ENCODE measurements around the gene ARHGEF25. TPM values are rescaled to one million over a fixed set of nuclear protein-coding genes. Genes with fewer than 3 reads are reported as not detected.
"Not testable (repeated sequence)": the region's sequence is repeated elsewhere in the genome, so short reads cannot be mapped to it uniquely, and the experiment has no call there.

ARHGEF25 gene
- polyA plus RNA-seq, 1 experiment: 26.0 TPM

GRCh38 chr12:57632073-57632957, 21.1 kb downstream of the ARHGEF25 start:
- TF ChIP-seq CTCF (IDR thresholded peaks at IDR 0.05; ENCODE audit: insufficient read depth, low read depth, low read length): no peak
- ChIA-PET POLR2A (no interaction called here), CTCF (interaction anchor here (0.6 to 17.5 kb wide), 25 partner anchors 9 to 342 kb away, joined by 3 to 257 read pairs (median 4); partner anchors contain the start of gene PIP4K2C)
- H3K36me3 ChIP-seq (ENCODE audit: control insufficient read depth, insufficient read depth, low read length): no peaks in the 10 kb centered on the region
- DNase-seq (ENCODE audit: low read depth): no peak
- peak overlapping the region; percentile 49 for H3K4me3 ChIP-seq (ENCODE audit: low read depth, low read length)
- H3K27me3 ChIP-seq (ENCODE audit: control insufficient read depth, insufficient read depth, low read length): peaks cover 16% of the 10 kb centered on the region

- Histone ChIP-seq H3K4me3 (ENCODE audit: low read depth, low read length) (peak within 1 kb of the TSS; percentile 49), H3K27me3 (ENCODE audit: control insufficient read depth, insufficient read depth, low read length) (peaks cover 14% of the 10 kb centered on the region), H3K36me3 (ENCODE audit: control insufficient read depth, insufficient read depth, low read length) (no peaks in the 10 kb centered on the region)
- no peak for DNase-seq (ENCODE audit: low read depth)
- peak; percentile 87 for TF ChIP-seq CTCF (IDR thresholded peaks at IDR 0.05; ENCODE audit: insufficient read depth, low read depth, low read length)
- CTCF ChIA-PET: interaction anchor here (0.6 to 17.5 kb wide), 26 partner anchors 7 to 343 kb away, joined by 3 to 257 read pairs (median 4); partner anchors contain the start of gene PIP4K2C
- POLR2A ChIA-PET: no interaction called here
Observed at GRCh38 chr12:57632958-57633840, 22.0 kb downstream of the ARHGEF25 start, which contains the start of gene B4GALNT1. TSS of gene B4GALNT1 (minus strand) at chr12:57633201. CDS start at chr12:57632132, 1,069 bp downstream.

- CTCF ChIA-PET: interaction anchor here (1.9 to 4.0 kb wide), 2 partner anchors 54 to 178 kb away, joined by 11 to 35 read pairs; partner anchors contain the start of gene GLI1
- POLR2A ChIA-PET: not testable (repeated sequence)
Observed at GRCh38 chr12:57636731-57637130, 25.5 kb downstream of the ARHGEF25 start.

GRCh38 chr12:57637364-57637763, 26.1 kb downstream of the ARHGEF25 start:
- no peak for DNase-seq (ENCODE audit: low read depth)
- Histone ChIP-seq H3K27me3 (ENCODE audit: control insufficient read depth, insufficient read depth, low read length) (peaks cover 9% of the 10 kb centered on the region), H3K4me3 (ENCODE audit: low read depth, low read length) (no peak overlapping the region), H3K36me3 (ENCODE audit: control insufficient read depth, insufficient read depth, low read length) (no peaks in the 10 kb centered on the region)
- TF ChIP-seq CTCF (IDR thresholded peaks at IDR 0.05; ENCODE audit: insufficient read depth, low read depth, low read length): no peak
- ChIA-PET CTCF (interaction anchor here (0.6 to 4.0 kb wide), 5 partner anchors 10 to 179 kb away, joined by 3 to 35 read pairs (median 4); partner anchors contain the start of gene GLI1), POLR2A (no interaction called here)

More at GRCh38 chr12:57636731-57637130, 25.5 kb downstream of the ARHGEF25 start:
- DNase-seq (ENCODE audit: low read depth); H3K36me3 ChIP-seq (ENCODE audit: control insufficient read depth, insufficient read depth, low read length); H3K4me3 ChIP-seq (ENCODE audit: low read depth, low read length); H3K27me3 ChIP-seq (ENCODE audit: control insufficient read depth, insufficient read depth, low read length): not testable (repeated sequence)

- DNase-seq (ENCODE audit: low read depth): no peak
- H3K36me3 ChIP-seq (ENCODE audit: control insufficient read depth, insufficient read depth, low read length): no peaks in the 10 kb centered on the region
- H3K27me3 ChIP-seq (ENCODE audit: control insufficient read depth, insufficient read depth, low read length): peaks cover 9% of the 10 kb centered on the region
- ChIA-PET POLR2A (no interaction called here), CTCF (interaction anchor here (0.6 to 4.0 kb wide), 11 partner anchors 11 to 182 kb away, joined by 3 to 35 read pairs (median 3); partner anchors contain the start of gene GLI1)
- no peak for TF ChIP-seq CTCF (IDR thresholded peaks at IDR 0.05; ENCODE audit: insufficient read depth, low read depth, low read length)
- no peak overlapping the region for H3K4me3 ChIP-seq (ENCODE audit: low read depth, low read length)
Observed at GRCh38 chr12:57638096-57638495, 26.9 kb downstream of the ARHGEF25 start.
